Colon (tissue), 2 donors: ENCODE data around the gene ANXA4.
"Not testable (repeated sequence)": the region's sequence is repeated elsewhere in the genome, so short reads cannot be mapped to it uniquely, and the experiment has no call there.

Experiments used
- FAIRE-seq: peaks from 2 replicates; lab custom pipeline; 2012; peaks lifted over from hg19 to GRCh38; lab: Jason Lieb, UNC
- donor health status: control.
- donor health status: control.

Gene ANXA4

GRCh38 chr2:69721022-69721421 is 20.9 kb upstream of the ANXA4 start:
- no peak for FAIRE-seq

GRCh38 chr2:69723791-69724190 is 18.1 kb upstream of the ANXA4 start:
- FAIRE-seq: no peak

- no peak for FAIRE-seq
Observed at GRCh38 chr2:69724540-69725159, 17.3 kb upstream of the ANXA4 start.

DNA sequence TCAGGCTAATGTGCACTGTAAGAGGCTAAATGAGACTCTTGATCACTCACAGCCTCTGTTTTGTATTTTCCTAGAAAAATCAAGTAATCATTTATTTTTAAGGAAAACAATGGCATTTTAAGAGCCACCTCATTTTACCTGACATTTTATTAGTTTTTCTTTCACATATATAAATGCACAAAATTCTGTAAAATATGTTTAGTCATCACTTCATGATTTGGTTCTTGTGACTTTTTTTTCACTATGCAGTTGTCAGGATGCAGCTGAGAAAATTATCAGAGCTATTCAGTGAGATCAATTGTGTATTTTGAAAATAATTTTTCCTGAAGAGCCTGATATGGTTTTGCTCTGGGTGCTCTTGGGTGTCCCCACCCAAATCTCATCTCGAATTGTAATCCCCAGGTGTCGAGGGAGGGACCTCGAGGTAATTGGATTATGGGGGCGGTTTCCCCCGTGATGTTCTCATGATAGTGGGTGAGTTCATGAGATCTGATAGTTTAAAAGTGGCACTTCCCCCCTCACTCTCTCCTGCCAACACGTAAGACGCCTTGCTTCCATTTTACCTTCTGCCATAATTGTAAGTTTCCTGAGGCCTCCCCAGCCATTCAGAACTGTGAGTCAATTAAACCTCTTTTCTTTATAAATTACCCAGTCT is 16.1 kb upstream of the ANXA4 start:
- no peak for FAIRE-seq

DNA sequence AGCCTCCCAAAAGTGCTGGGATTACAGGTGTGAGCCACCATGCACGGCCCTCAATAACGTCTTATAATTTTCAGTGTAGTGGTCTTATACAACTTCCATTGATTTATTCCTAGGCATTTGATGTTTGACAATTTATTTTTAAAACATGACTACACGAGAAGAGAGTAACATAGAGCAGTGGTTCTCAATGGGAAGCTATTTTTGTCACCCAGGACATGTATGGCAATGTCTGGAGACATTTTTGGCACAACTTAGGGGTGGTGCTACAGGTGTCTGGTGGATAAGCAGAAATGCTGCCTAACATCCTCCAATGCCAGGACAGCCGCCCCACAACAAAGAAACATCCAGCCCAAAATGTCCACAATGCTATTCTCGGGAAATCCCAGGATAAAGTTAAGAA is 12.7 kb upstream of the ANXA4 start:
- no peak for FAIRE-seq

GRCh38 chr2:69729781-69730180 is 12.2 kb upstream of the ANXA4 start:
- FAIRE-seq: no peak

DNA sequence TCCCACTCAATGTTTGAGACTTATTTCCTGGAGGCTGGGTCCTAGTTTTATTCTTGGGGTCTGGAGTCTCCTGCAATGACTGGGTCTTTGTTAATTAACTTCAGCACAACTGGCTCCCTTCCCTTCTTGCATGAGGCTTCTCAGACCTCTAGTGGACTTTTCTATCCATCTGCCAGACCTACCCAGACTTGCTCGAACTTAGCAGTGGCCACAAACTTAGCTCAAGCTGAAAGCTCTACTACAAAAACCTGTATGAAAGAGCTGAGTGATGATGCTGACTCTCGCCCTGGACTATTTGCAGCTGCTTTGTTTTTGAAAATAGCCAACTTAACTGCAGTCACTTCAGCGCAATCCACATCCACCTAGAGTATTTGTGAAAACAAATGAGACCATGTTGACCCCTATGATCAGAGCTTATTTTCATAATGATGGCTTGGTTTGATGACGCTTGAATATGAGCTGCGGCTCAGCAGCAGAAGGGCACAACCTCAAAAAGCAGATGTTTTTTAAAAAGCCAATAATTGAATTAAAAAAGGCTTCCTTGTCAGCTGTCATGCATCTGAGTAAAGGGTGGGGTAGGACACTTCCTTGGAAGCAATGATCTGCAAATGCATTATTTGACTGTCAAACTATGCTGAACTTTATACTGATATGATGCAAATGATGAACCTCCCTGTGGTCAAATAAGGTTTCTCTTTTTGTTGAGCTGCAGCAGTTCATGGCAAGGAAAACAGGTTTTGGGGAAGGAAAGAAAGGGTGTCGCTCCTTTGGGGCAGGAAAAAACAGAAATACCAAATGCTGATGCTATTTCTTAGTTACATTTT is 10.6 kb upstream of the ANXA4 start:
- FAIRE-seq: no peak

DNA sequence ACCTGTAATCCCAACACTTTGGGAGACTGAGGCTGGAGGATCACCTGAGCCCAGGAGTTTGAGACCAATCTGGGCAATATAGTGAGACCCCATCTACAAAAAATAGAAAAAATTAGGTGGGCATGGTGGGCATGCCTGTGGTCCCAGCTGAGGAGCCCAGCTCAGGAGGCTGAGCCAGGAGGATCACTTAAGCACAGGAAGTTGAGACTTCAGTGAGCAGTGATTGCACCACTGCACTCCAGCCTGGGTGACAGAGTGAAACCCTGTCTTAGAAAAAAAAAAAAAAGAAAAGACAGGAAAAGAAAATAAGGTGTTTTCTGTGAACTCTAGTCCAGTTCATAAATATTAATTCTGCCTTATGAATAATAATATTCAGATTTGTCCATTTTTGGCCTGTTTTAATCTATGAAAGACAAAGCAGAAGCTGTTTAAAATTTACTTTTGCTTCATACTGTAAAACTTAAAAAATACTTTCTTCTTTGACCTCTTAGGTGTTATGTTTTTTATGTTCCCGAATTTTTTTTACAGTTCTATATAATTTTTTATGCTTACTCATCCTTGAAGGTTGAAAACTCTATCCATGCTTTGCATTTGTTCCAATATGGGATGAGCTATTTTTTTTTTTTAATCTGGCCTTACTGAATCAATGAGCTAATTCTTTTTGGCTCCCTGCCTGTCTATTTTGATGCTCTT is 8.4 kb upstream of the ANXA4 start:
- no peak for FAIRE-seq

- FAIRE-seq: no peak
Observed at GRCh38 chr2:69734035-69734611, 7.8 kb upstream of the ANXA4 start.

- no peak for FAIRE-seq
Observed at GRCh38 chr2:69734854-69735544, 6.9 kb upstream of the ANXA4 start.

GRCh38 chr2:69735686-69736085 is 6.2 kb upstream of the ANXA4 start:
- FAIRE-seq: no peak

GRCh38 chr2:69738149-69738548 is 3.8 kb upstream of the ANXA4 start:
- FAIRE-seq: not testable (repeated sequence)

GRCh38 chr2:69740502-69740951 is 1.4 kb upstream of the ANXA4 start:
- no peak for FAIRE-seq

DNA sequence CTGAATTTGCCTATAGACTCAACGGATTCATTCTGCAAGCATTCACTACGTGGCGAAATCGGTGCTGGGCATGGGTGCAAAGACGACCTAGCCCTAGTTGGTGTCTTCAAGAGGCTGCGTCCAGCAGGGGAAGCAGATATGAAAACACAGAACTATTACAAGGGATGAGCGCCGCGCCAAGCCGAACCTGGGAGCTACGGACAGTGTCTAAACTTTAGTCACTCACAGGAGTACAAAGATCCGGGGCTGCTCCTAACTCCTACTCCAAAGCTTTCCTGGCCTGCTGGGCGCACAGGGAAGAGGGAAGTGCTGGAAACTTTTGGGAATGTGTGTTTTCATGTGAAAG is 732 bp upstream of the ANXA4 start:
- FAIRE-seq: no peak

GRCh38 chr2:69742322-69742952 is 503 bp downstream of the ANXA4 start:
- FAIRE-seq: no peak

DNA sequence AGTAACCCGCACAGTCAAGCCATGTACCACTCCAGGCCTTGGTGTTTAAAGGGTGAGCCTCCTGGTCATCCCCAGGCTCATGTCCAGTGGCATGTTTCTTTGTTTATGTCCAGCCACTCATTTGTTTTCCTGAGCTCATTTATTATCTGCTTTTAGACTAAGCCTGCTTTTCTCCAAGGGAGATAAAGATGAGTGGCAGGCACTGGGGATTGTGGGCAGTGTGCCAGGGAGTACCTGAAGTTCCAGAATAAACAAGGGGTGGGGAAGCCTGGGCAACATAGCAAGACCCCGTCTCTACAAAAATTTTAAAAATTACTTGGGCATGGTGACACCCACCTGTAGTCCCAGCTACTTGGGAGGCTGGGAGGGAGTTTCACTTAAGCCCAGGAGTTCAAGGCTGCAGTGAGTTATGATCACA is 1.9 kb downstream of the ANXA4 start:
- FAIRE-seq: no peak

DNA sequence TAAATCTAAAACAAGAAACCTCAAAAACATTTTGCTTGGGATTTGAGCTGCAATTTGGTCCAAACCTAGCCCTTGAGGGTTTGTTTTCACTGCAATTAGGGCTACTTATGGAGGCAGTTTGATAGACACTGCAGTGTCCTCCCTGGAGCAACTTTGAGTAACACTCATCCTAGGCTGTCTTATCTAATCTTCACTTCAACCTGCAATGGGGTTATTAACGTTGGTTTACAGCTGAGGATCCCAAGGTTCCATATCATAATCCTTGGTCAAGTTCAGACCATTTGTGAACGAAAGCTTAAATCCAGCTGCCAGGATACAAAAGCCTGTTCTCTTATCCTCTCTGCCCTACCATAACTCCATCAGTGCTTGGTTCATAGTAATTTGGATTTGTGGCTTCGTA is 2.5 kb downstream of the ANXA4 start:
- FAIRE-seq: no peak

DNA sequence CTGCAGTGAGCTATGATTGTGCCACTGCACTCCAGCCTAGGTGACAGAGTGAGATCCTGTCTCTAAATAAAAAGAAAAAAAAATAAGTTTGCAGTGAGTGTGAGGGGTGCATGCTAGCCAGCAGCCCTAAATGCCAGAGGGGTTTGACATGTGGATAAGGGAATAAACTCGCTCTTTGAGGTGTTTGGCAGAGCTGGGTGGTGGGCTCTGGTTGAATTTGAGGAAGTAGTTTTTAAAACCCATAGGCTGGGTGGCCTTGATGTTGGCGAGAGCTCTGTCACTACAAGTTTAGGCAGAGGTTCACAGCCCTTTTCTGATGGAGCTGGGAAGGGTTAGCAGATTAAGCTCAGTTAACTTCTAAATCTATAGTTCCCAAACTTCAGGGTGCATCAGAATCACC is 3.1 kb downstream of the ANXA4 start:
- FAIRE-seq: no peak

- FAIRE-seq: no peak
Observed at GRCh38 chr2:69750246-69750645, 8.3 kb downstream of the ANXA4 start.

- no peak for FAIRE-seq
Observed at GRCh38 chr2:69753659-69754363, 11.9 kb downstream of the ANXA4 start.

DNA sequence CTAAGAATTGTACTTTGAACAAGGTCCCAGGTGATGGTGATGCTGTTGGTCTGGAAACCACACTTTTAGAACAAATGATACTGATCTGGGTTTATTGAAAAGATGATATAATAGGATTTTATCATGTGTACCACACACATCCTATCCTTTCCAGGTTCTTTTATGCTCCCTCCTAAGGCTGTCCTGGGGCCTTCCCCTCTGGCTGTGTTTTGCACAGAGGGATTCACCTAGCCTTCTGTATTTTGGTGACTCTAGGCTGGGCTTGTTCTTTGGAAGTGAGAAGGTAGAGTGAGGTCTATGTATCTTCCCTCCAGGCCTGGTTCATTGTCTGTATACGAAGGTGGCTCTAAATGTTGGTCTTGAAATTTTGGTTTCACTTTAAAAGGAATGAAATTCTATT is 12.7 kb downstream of the ANXA4 start:
- FAIRE-seq: no peak
